Esophagus squamous epithelium (tissue), 4 donors: ENCODE results near the gene MBP.

ENCODE experiments used
- CTCF ChIP-seq, 6 experiments: fragments of 450-650 bp in 4 of 6; fragments of 200-600 bp in 2 of 6; sonication (generic) in 2 of 6; IDR thresholded peaks; one replicate each; pipeline ENCODE4 v1.5.1; 2016 to 2019; ENCODE audit warnings: antibody characterized with exemption in 6 of 6, mild to moderate bottlenecking in 4 of 6, moderate library complexity in 4 of 6
- POLR2A ChIP-seq, 4 donors: fragments of 450-650 bp; IDR thresholded peaks; one replicate each; pipeline ENCODE4 v1.6.1; 2017; ENCODE audit warnings: antibody characterized with exemption in 4 of 4, mild to moderate bottlenecking in 4 of 4, moderate library complexity in 3 of 4

- TF ChIP-seq CTCF (IDR thresholded peaks at IDR 0.05) (no peak), POLR2A (IDR thresholded peaks at IDR 0.05) (no peak)
Observed at GRCh38 chr18:77058290-77058835, 74.2 kb downstream of the MBP start.
